Gastrocnemius medialis (tissue), 4 donors: ENCODE data around the gene GPR3.

ENCODE experiments used
- POLR2A ChIP-seq, 2 donors: fragments of 450-650 bp; IDR thresholded peaks; one replicate each; pipeline ENCODE4 v1.6.1; 2017; ENCODE audit warnings: antibody characterized with exemption in 2 of 2, mild to moderate bottlenecking in 2 of 2, moderate library complexity in 2 of 2
- TF ChIP-seq, protein P1 (sequence below), 5 experiments: fragments of 450-650 bp in 3 of 5; fragments of 200-600 bp in 2 of 5; sonication (generic) in 2 of 5; IDR thresholded peaks in 4 of 5; conservative IDR thresholded peaks in 1 of 5; 1 replicate in 4 of 5; 2 replicates in 1 of 5; pipeline ENCODE4 v1.5.1; 2016 to 2019; ENCODE audit warnings: antibody characterized with exemption in 5 of 5, mild to moderate bottlenecking in 3 of 5, moderate library complexity in 3 of 5

- TF ChIP-seq, protein P1, sequence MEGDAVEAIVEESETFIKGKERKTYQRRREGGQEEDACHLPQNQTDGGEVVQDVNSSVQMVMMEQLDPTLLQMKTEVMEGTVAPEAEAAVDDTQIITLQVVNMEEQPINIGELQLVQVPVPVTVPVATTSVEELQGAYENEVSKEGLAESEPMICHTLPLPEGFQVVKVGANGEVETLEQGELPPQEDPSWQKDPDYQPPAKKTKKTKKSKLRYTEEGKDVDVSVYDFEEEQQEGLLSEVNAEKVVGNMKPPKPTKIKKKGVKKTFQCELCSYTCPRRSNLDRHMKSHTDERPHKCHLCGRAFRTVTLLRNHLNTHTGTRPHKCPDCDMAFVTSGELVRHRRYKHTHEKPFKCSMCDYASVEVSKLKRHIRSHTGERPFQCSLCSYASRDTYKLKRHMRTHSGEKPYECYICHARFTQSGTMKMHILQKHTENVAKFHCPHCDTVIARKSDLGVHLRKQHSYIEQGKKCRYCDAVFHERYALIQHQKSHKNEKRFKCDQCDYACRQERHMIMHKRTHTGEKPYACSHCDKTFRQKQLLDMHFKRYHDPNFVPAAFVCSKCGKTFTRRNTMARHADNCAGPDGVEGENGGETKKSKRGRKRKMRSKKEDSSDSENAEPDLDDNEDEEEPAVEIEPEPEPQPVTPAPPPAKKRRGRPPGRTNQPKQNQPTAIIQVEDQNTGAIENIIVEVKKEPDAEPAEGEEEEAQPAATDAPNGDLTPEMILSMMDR (IDR thresholded peaks at IDR 0.05 in 4 of 5, conservative IDR thresholded peaks at IDR 0.05 in 1 of 5) = no peak
- no peak for TF ChIP-seq POLR2A (IDR thresholded peaks at IDR 0.05)
Observed at GRCh38 chr1:27367160-27367650, 25.2 kb upstream of the GPR3 start.
